ENCODE results near the gene HAP1.

DNA sequence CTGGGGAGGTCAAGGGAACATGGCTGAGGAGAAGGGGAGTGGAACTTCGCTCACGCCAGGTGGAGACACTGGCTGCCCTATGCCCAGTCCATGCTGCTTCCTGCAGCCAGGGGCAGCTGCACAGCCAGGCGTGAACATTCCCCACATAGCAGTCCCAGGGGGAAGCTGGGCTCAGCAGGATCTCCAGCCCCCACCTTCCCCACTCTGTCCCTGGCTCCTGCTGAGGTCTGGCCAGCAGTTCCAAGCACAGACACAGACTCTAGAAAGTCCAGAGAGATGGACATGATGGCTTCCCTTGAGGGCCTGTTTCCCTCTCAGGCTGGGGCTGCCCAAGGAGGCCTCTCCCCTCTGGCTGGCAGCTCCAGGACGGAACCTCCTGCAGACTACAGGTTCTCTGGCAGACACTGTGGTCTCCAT lies 42.7 kb upstream of the HAP1 start:
- TF ChIP-seq, protein P1, sequence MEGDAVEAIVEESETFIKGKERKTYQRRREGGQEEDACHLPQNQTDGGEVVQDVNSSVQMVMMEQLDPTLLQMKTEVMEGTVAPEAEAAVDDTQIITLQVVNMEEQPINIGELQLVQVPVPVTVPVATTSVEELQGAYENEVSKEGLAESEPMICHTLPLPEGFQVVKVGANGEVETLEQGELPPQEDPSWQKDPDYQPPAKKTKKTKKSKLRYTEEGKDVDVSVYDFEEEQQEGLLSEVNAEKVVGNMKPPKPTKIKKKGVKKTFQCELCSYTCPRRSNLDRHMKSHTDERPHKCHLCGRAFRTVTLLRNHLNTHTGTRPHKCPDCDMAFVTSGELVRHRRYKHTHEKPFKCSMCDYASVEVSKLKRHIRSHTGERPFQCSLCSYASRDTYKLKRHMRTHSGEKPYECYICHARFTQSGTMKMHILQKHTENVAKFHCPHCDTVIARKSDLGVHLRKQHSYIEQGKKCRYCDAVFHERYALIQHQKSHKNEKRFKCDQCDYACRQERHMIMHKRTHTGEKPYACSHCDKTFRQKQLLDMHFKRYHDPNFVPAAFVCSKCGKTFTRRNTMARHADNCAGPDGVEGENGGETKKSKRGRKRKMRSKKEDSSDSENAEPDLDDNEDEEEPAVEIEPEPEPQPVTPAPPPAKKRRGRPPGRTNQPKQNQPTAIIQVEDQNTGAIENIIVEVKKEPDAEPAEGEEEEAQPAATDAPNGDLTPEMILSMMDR (IDR thresholded peaks at IDR 0.05; ENCODE audit: poor library complexity) = peak; percentile 5
- TF ChIP-seq EZH2 (IDR thresholded peaks at IDR 0.05; ENCODE audit: borderline replicate concordance) = no peak

Data from hepatocyte (in vitro differentiated cells).